Common myeloid progenitor, CD34-positive (primary cell): ENCODE measurements around the gene STIM1. TPM values are rescaled to one million over a fixed set of nuclear protein-coding genes. Genes with fewer than 3 reads are reported as not detected.

Experiments used
- CTCF ChIA-PET: fragments of 350-600 bp; sonication (Branson Sonifier 250); formaldehyde crosslinking; loops from one replicate; lab custom pipeline; 2021; ENCODE audit warnings: antibody characterized with exemption; lab: Charles Lee
- POLR2A ChIA-PET: fragments of 350-600 bp; sonication (Branson Sonifier 250); formaldehyde crosslinking; loops from one replicate; lab custom pipeline; 2021; ENCODE audit warnings: antibody characterized with exemption; lab: Charles Lee
- DNase-seq, 3 donors: peaks; one replicate each; pipeline versions ENCODE4 v3.0.0 to v3.0.0-alpha.2; 2013
- H3K27ac ChIP-seq, 2 experiments: 1 replicate in 1 of 2; 2 replicates in 1 of 2; pipeline ENCODE4 v1.7.0; 2013; ENCODE audit warnings: inconsistent platforms in 2 of 2, low read length in 2 of 2, mild to moderate bottlenecking in 2 of 2, low read depth in 1 of 2, moderate library complexity in 1 of 2; ENCODE audit not compliant: severe bottlenecking in 2 of 2, insufficient read depth in 1 of 2, poor library complexity in 1 of 2
- H3K27me3 ChIP-seq, 5 experiments: replicated peaks in 2 of 5; 1 replicate in 3 of 5; 2 replicates in 2 of 5; pipeline versions ENCODE4 v1.6.1 to v1.7.0; 2013; ENCODE audit warnings: low read length in 4 of 5, mild to moderate bottlenecking in 2 of 5, moderate library complexity in 2 of 5, inconsistent platforms in 1 of 5; ENCODE audit not compliant: insufficient read depth in 5 of 5, control insufficient read depth in 4 of 5
- H3K36me3 ChIP-seq, 4 experiments: 1 replicate in 2 of 4; 2 replicates in 2 of 4; pipeline versions ENCODE4 v1.6.1 to v1.7.0; 2013; ENCODE audit warnings: low read length in 3 of 4, control low read depth in 1 of 4, mild to moderate bottlenecking in 1 of 4; ENCODE audit not compliant: control insufficient read depth in 4 of 4, insufficient read depth in 4 of 4
- H3K4me1 ChIP-seq, 4 experiments: 1 replicate in 3 of 4; 2 replicates in 1 of 4; pipeline versions ENCODE4 v1.6.1 to v1.7.1; 2013; ENCODE audit warnings: low read length in 3 of 4, mild to moderate bottlenecking in 3 of 4, control low read depth in 1 of 4, inconsistent platforms in 1 of 4, moderate library complexity in 1 of 4; ENCODE audit not compliant: control insufficient read depth in 4 of 4, insufficient read depth in 4 of 4; ENCODE audit errors: control extremely low read depth in 1 of 4
- H3K4me3 ChIP-seq, 7 experiments: 1 replicate in 4 of 7; 2 replicates in 3 of 7; pipeline versions ENCODE4 v1.5.1 to v1.7.0; 2013; ENCODE audit warnings: mild to moderate bottlenecking in 7 of 7, low read length in 6 of 7, moderate library complexity in 6 of 7, inconsistent platforms in 2 of 7, low read depth in 2 of 7, control low read depth in 1 of 7; ENCODE audit not compliant: insufficient read depth in 4 of 7, control insufficient read depth in 1 of 7; ENCODE audit errors: extremely low read depth in 1 of 7
- H3K9me3 ChIP-seq, 5 experiments: 1 replicate in 4 of 5; 2 replicates in 1 of 5; pipeline versions ENCODE4 v1.6.1 to v1.7.1; 2013; ENCODE audit warnings: low read length in 4 of 5, mild to moderate bottlenecking in 2 of 5, inconsistent platforms in 1 of 5, low read depth in 1 of 5, moderate library complexity in 1 of 5; ENCODE audit not compliant: control insufficient read depth in 4 of 5, insufficient read depth in 2 of 5; ENCODE audit errors: control extremely low read depth in 1 of 5
- WGBS: methylation state at CpG from one replicate; pipeline ENCODE4 v1.1.5; 2013; ENCODE audit not compliant: insufficient coverage; 5-methylcytosine and 5-hydroxymethylcytosine counted together
- polyA plus RNA-seq: library from polyadenylated mRNA; unstranded; fragments of 120-200 nt; gene quantifications from one replicate; pipeline ENCODE4 v1.2.1, GENCODE V29; 2013

Gene STIM1
- 51.3 TPM for polyA plus RNA-seq

DNA sequence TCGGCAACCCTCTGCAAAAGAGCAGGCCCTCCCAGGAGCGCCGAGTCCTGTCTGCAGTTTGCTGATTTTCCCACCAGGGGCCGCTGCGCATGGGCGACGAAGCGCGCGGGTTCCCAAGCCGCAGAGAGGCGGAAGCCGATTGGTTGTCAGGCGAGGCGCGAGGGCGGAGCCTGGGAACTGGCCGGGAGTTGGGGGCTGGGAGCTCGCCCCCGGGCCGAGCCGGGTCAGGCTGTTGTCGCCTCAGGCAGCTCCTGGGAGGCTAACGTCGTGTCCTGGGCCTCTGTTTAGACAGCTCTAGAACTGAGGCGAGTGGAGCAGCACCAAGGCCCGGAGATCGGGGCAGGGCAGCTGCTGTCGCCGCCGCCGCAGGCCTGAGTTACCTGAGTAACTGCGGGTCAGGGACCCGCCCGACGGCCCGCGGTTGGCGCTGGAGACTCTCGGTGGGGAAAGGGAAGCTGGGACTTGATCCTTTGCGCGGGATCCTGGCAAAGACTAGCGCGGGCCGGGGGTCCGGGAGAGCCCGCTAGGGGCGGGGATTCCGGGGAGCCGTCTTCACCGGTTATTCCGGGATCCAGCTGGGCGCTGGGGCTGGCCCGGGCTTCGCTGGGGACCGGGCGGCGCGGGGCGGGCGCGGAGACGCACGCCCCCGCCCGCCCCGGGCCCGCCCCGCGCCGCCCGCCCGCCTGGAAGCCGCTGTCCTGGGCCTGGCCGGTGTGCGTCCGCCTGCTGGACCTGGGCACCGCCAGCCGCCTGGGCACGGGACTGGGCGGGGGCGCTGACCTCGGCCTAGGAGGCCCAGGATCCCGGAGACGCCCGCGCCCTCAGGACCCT, at the start of gene STIM1:
Gene STIM1, plus strand, starts transcription at position 688 of the 831 bp plus-strand sequence. CDS start 607 bp downstream, outside the sequence.
- peak; percentile 96 to 99 (median 98) for DNase-seq
- Histone ChIP-seq H3K36me3 (peaks cover 0 to 3% (median 0%) of the 10 kb centered on the region in 4 experiments), H3K27me3 (no peaks in the 10 kb centered on the region), H3K4me3 (peak within 1 kb of the TSS; percentile 80 to 95 (median 88)), H3K27ac (peak within 1 kb of the TSS; percentile 72 to 89), H3K4me1 (peaks cover 32 to 67% (median 50%) of the 10 kb centered on the region in 4 experiments), H3K9me3 (no peaks in the 10 kb centered on the region)
- 0% methylated on average over 62 of the region's 87 CpGs for WGBS
- CTCF ChIA-PET: interaction anchor here (0.6 to 24.5 kb wide), 41 partner anchors 8 to 234 kb away, joined by 3 to 423 read pairs (median 7); partner anchors contain the start of genes PGAP2 and RHOG
- POLR2A ChIA-PET: interaction anchor here (0.9 to 3.0 kb wide), 6 partner anchors 15 to 130 kb away, joined by 3 to 24 read pairs (median 6); partner anchors contain the start of gene RHOG

DNA sequence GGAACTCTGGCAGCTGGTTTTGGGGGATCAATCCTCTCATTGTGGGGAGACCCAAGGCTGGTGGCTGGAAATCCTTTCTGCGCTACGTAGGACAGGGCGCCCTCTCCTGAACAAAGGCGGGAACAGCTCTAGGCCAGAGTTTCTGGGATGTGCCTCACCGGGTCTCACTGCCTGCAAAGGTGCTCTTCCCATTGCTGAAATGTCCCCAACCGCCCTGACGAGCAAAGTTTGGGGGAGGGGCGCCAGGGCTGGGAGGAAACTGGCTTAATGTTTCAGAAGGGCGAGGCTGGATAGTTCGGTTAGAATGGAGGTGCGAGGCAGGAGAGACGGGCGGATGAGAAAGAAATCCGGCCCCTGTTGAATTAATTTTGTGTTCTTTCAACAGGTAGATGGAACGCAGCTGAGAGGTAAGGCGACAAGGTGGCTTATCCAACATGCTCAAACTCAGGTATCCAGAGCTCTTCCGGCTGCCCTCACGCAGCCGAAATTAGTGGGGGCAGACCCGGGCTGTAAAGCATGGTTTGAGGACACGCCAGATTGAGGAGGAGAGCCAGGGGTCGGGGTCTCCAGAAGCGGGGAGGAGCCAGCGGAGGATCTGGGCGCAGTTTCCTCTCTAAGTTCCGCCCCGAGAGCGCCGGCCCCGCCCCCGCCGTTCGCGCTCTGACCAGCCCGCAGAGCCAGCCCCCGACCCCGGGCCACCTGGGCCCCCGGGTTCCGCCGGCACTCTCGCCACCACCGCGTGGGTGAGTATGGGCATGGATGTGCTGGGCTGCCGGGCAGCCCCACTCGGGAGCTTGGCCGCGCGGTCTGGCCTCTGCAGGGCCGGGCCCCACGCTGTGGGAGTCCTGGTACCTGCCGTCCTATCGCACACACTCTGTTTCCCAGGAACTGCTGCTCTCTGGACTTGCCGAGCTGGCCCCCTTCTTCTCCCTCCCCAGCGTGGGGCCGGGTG, 47.3 kb upstream of the STIM1 start, which contains the start of gene PGAP2:
Gene PGAP2, plus strand, starts transcription at position 652 of the 952 bp plus-strand sequence. CDS start 2,700 bp downstream, outside the sequence.
- Histone ChIP-seq H3K27ac (peak within 1 kb of the TSS; percentile 46 to 82), H3K4me1 (peaks cover 0 to 19% (median 12%) of the 10 kb centered on the region in 4 experiments), H3K27me3 (no peaks in the 10 kb centered on the region), H3K9me3 (no peaks in the 10 kb centered on the region), H3K36me3 (peaks cover 0 to 12% (median 2%) of the 10 kb centered on the region in 4 experiments), H3K4me3 (peak within 1 kb of the TSS; percentile 71 to 98 (median 91))
- ChIA-PET CTCF (interaction anchor here (0.9 to 11.6 kb wide), 23 partner anchors 12 to 265 kb away, joined by 3 to 136 read pairs (median 6); partner anchors contain the start of genes NUP98, RHOG and STIM1), POLR2A (interaction anchor here (0.5 to 2.2 kb wide), 7 partner anchors 12 to 199 kb away, joined by 3 to 9 read pairs (median 3); no protein-coding TSS in a partner anchor)
- WGBS: 0% methylated on average over 36 of the region's 55 CpGs
- peak; percentile 57 to 70 (median 65) for DNase-seq

DNA sequence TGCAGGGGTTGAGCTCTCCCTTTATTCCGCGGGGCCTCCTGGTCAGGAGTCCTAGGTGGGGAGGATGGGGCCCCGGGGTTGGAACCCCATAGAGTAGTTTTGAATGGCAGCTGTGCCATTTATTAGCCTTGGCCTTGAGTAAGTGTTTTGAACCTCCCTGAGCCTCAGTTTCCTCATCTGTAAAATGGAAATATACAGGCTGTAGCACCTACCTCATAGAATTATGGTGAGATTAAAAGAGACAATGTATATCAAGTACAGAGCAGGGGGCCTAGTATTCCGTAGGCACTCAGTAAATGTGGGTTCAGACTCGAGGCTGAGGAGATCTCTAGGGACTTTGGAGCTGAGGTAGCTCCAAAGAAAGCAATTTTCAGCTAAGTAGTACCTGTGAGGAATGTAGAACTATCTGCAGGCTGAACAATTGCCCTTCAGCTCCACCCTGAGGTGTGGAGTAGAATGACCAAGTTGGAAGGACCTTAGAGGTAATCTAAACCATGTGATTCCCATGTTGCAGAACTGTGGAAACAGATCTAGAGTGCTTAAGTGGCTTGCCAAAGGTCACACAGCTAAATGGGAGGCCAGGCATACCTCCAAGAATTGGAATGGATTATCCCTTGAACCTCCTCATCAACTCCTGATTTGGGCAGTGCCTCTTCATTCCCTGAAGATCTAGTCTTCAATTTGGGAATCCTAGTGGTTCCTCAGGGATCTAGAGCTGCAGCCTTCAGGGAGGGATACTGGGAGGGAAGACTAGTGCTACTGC, 46.4 kb upstream of the STIM1 start:
- peaks cover 0 to 19% (median 12%) of the 10 kb centered on the region in 4 experiments for H3K4me1 ChIP-seq
- H3K27me3 ChIP-seq: no peaks in the 10 kb centered on the region
- H3K36me3 ChIP-seq: peaks cover 0 to 12% (median 2%) of the 10 kb centered on the region in 4 experiments
- CTCF ChIA-PET: interaction anchor here (0.6 to 11.6 kb wide), 25 partner anchors 11 to 274 kb away, joined by 3 to 136 read pairs (median 5); partner anchors contain the start of genes NUP98, RHOG and STIM1
- no peaks in the 10 kb centered on the region for H3K9me3 ChIP-seq
- POLR2A ChIA-PET: interaction anchor here (0.6 to 2.2 kb wide), 3 partner anchors 13 to 24 kb away, joined by 3 to 9 read pairs (median 3); no protein-coding TSS in a partner anchor
- peak; percentile 75 to 90 (median 89) for DNase-seq
- 9% methylated on average over 2 of the region's 5 CpGs for WGBS
- peak overlapping the region; percentile 71 to 98 (median 91) for H3K4me3 ChIP-seq
- peak overlapping the region in 1 of 2 experiments; percentile 82 for H3K27ac ChIP-seq

DNA sequence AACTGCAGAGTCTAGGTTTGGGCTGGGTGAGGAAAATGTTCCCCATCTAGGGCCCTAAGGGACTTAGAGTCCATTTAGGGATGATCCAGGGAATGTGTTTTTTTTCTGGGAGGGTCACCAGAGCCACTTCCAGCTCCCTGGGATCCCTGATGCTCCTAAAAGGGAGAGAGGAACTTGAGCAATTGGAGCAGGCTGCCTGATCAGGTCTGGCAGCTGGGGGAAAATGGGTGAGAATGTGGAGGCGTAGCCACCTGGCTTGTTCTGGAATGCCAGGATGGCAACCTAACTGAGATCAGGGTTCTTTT, 45.9 kb upstream of the STIM1 start:
- peaks cover 0 to 19% (median 12%) of the 10 kb centered on the region in 4 experiments for H3K4me1 ChIP-seq
- H3K36me3 ChIP-seq: peaks cover 0 to 12% (median 2%) of the 10 kb centered on the region in 4 experiments
- H3K27me3 ChIP-seq: no peaks in the 10 kb centered on the region
- 100% methylated on average over 1 of the region's 1 CpG for WGBS
- POLR2A ChIA-PET: interaction anchor here (0.6 to 1.3 kb wide), 2 partner anchors 21 to 24 kb away, joined by 3 read pairs; no protein-coding TSS in a partner anchor
- CTCF ChIA-PET: interaction anchor here (0.6 to 11.6 kb wide), 22 partner anchors 11 to 273 kb away, joined by 3 to 136 read pairs (median 6); partner anchors contain the start of genes NUP98, RHOG and STIM1
- no peaks in the 10 kb centered on the region for H3K9me3 ChIP-seq
- H3K27ac ChIP-seq: no peak overlapping the region
- peak overlapping the region in 1 of 7 experiments; percentile 90 for H3K4me3 ChIP-seq
- no peak for DNase-seq

DNA sequence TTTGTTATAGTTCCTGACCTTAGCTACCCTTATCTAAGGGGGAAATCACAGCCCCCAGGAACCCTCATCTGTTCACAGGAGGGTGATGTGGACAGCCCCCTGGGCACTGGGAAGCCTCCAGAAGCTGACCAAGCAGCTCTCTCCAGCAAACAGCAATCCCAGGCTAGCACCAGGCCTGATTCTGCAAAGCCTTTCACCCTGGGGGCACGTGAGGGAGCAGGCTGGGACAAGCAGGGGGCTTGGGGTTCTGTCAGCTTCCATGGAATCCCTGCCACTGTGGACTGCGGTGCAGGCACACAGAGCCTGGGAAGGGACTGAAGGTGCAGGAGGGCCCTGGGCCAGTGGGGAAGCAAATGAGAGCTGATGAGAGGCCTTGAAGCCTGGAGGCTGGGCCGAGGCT, 45.0 kb upstream of the STIM1 start:
- Histone ChIP-seq H3K36me3 (peaks cover 0 to 13% (median 2%) of the 10 kb centered on the region in 4 experiments), H3K27me3 (no peaks in the 10 kb centered on the region), H3K4me1 (peaks cover 0 to 19% (median 12%) of the 10 kb centered on the region in 4 experiments), H3K9me3 (no peaks in the 10 kb centered on the region), H3K4me3 (no peak overlapping the region), H3K27ac (no peak overlapping the region)
- POLR2A ChIA-PET: no interaction called here
- DNase-seq: no peak
- 97% methylated on average over 3 of the region's 3 CpGs for WGBS
- CTCF ChIA-PET: interaction anchor here (0.9 to 11.6 kb wide), 12 partner anchors 10 to 263 kb away, joined by 3 to 136 read pairs (median 26); partner anchors contain the start of genes NUP98 and RHOG
